H9 (cell line): ENCODE results near the gene USP47. TPM values are rescaled to one million over a fixed set of nuclear protein-coding genes. Genes with fewer than 3 reads are reported as not detected.

Experiments
- DNase-seq: peaks from one replicate; pipeline ENCODE4 v3.0.0-alpha.2; 2017
- H2AFZ ChIP-seq: one replicate; pipeline ENCODE4 v1.6.1; 2013; ENCODE audit warnings: mild to moderate bottlenecking, low read length, control low read depth, moderate library complexity
- H2AK5ac ChIP-seq: 2 replicates; pipeline ENCODE4 v1.6.1; 2013; ENCODE audit warnings: low read length, control low read depth, mixed read lengths; ENCODE audit not compliant: insufficient read length
- H2BK120ac ChIP-seq: one replicate; pipeline ENCODE4 v1.6.1; 2013; ENCODE audit warnings: low read depth, mild to moderate bottlenecking, low read length, control low read depth, inconsistent platforms; ENCODE audit not compliant: poor library complexity, severe bottlenecking
- H2BK12ac ChIP-seq: 2 replicates; pipeline ENCODE4 v1.6.1; 2013; ENCODE audit warnings: low read length, control low read depth, mixed read lengths, low read depth; ENCODE audit not compliant: insufficient read length
- H2BK15ac ChIP-seq: 2 replicates; pipeline ENCODE4 v1.6.1; 2013; ENCODE audit warnings: low read depth, low read length, control low read depth
- H2BK20ac ChIP-seq: one replicate; pipeline ENCODE4 v1.6.1; 2013; ENCODE audit warnings: low read depth, mild to moderate bottlenecking, low read length, control low read depth, inconsistent platforms; ENCODE audit not compliant: poor library complexity, severe bottlenecking
- H2BK5ac ChIP-seq: 2 replicates; pipeline ENCODE4 v1.6.1; 2013; ENCODE audit warnings: low read length, control low read depth, mixed read lengths; ENCODE audit not compliant: insufficient read length
- H3K14ac ChIP-seq: 2 replicates; pipeline ENCODE4 v1.6.1; 2013; ENCODE audit warnings: low read length, control low read depth; ENCODE audit not compliant: insufficient read depth
- H3K18ac ChIP-seq: 2 replicates; pipeline ENCODE4 v1.6.1; 2013; ENCODE audit warnings: low read depth, mild to moderate bottlenecking, mixed read lengths, low read length, control low read depth; ENCODE audit not compliant: insufficient read length
- H3K23ac ChIP-seq: 2 replicates; pipeline ENCODE4 v1.6.1; 2013; ENCODE audit warnings: low read length, control low read depth, mixed read lengths, low read depth; ENCODE audit not compliant: insufficient read length
- H3K23me2 ChIP-seq: 2 replicates; pipeline ENCODE4 v1.6.1; 2013; ENCODE audit warnings: low read depth, mild to moderate bottlenecking, mixed read lengths, low read length, control low read depth; ENCODE audit not compliant: insufficient read length, poor library complexity, severe bottlenecking
- H3K27ac ChIP-seq: 2 replicates; pipeline ENCODE4 v1.5.1; 2013; ENCODE audit warnings: low read length, control low read depth, mixed read lengths, low read depth; ENCODE audit not compliant: insufficient read length
- H3K27me3 ChIP-seq: 2 replicates; pipeline ENCODE4 v1.6.1; 2013; ENCODE audit warnings: low read length, control low read depth, inconsistent platforms; ENCODE audit not compliant: insufficient read depth
- H3K4ac ChIP-seq: 2 replicates; pipeline ENCODE4 v1.6.1; 2013; ENCODE audit warnings: low read depth, mild to moderate bottlenecking, control low read depth, inconsistent platforms, low read length, moderate library complexity
- H3K4me1 ChIP-seq: 2 replicates; pipeline ENCODE4 v1.6.1; 2013; ENCODE audit warnings: low read length, control low read depth, inconsistent platforms; ENCODE audit not compliant: insufficient read depth
- H3K4me2 ChIP-seq: 2 replicates; pipeline ENCODE4 v1.6.1; 2013; ENCODE audit warnings: low read length, control low read depth, mixed read lengths; ENCODE audit not compliant: insufficient read length, insufficient read depth
- H3K56ac ChIP-seq: 2 replicates; pipeline ENCODE4 v1.6.1; 2013; ENCODE audit warnings: low read depth, mild to moderate bottlenecking, mixed read lengths, low read length, control low read depth; ENCODE audit not compliant: insufficient read length
- H3K79me1 ChIP-seq: 2 replicates; pipeline ENCODE4 v1.6.1; 2013; ENCODE audit warnings: low read depth, mild to moderate bottlenecking, moderate library complexity, low read length, control low read depth, inconsistent platforms; ENCODE audit not compliant: insufficient read depth, poor library complexity, severe bottlenecking
- H3K79me2 ChIP-seq: 2 replicates; pipeline ENCODE4 v1.6.1; 2013; ENCODE audit warnings: low read length, control low read depth, inconsistent platforms; ENCODE audit not compliant: insufficient read depth
- H3K9ac ChIP-seq: 2 replicates; pipeline ENCODE4 v1.6.1; 2013; ENCODE audit warnings: low read length, control low read depth, mixed read lengths; ENCODE audit not compliant: insufficient read length; ENCODE audit errors: extremely low read depth
- H3K9me3 ChIP-seq: one replicate; pipeline ENCODE4 v1.6.1; 2013; ENCODE audit warnings: low read depth, low read length, inconsistent platforms; ENCODE audit not compliant: control insufficient read depth
- H3T11ph ChIP-seq: one replicate; pipeline ENCODE4 v1.6.1; 2013; ENCODE audit warnings: mild to moderate bottlenecking, low read length, control low read depth, inconsistent platforms
- H4K20me1 ChIP-seq: one replicate; pipeline ENCODE4 v1.6.1; 2013; ENCODE audit not compliant: control insufficient read depth, insufficient read length, insufficient read depth
- H4K5ac ChIP-seq: 2 replicates; pipeline ENCODE4 v1.6.1; 2013; ENCODE audit warnings: low read depth, mild to moderate bottlenecking, mixed read lengths, low read length, control low read depth; ENCODE audit not compliant: insufficient read length
- H4K8ac ChIP-seq: replicated peaks from 2 replicates; pipeline ENCODE4 v1.6.1; 2013; ENCODE audit warnings: low read length, control low read depth, mixed read lengths, low read depth; ENCODE audit not compliant: insufficient read length
- H4K91ac ChIP-seq: 2 replicates; pipeline ENCODE4 v1.6.1; 2013; ENCODE audit warnings: low read depth, mild to moderate bottlenecking, moderate library complexity, mixed read lengths, low read length, control low read depth; ENCODE audit not compliant: insufficient read length
- H3K27ac Mint-ChIP-seq, 3 experiments: 2 replicates in 2 of 3; 3 replicates in 1 of 3; pipeline ENCODE4 v1.8.0; 2020 to 2021; ENCODE audit warnings: mixed read lengths in 3 of 3, mild to moderate bottlenecking in 1 of 3, moderate library complexity in 1 of 3
- H3K27me3 Mint-ChIP-seq: 2 replicates; pipeline ENCODE4 v1.8.0; 2021; ENCODE audit warnings: low read depth, mild to moderate bottlenecking, moderate library complexity, mixed read lengths
- H3K36me3 Mint-ChIP-seq, 3 experiments: 2 replicates in 2 of 3; 3 replicates in 1 of 3; pipeline ENCODE4 v1.8.0; 2020 to 2021; ENCODE audit warnings: low read depth in 3 of 3, mixed read lengths in 3 of 3; ENCODE audit not compliant: insufficient read depth in 1 of 3
- H3K4me1 Mint-ChIP-seq, 2 experiments: 2 replicates each; pipeline ENCODE4 v1.8.0; 2020; ENCODE audit warnings: mixed read lengths in 2 of 2
- H3K4me3 Mint-ChIP-seq, 2 experiments: 2 replicates in 1 of 2; 3 replicates in 1 of 2; pipeline ENCODE4 v1.8.0; 2020 to 2021; ENCODE audit warnings: mild to moderate bottlenecking in 2 of 2, mixed read lengths in 2 of 2, moderate library complexity in 1 of 2
- H3K9me3 Mint-ChIP-seq, 2 experiments: 2 replicates in 1 of 2; 3 replicates in 1 of 2; pipeline ENCODE4 v1.8.0; 2020; ENCODE audit warnings: mild to moderate bottlenecking in 2 of 2, mixed read lengths in 2 of 2, moderate library complexity in 1 of 2
- WGBS: extraction: QIAGEN DNeasy Blood & Tissue Kit; methylation state at CpG from one replicate; pipeline ENCODE4 v1.1.7; 2013; ENCODE audit warnings: missing lambda C conversion rate, low lambda C conversion rate, mixed read lengths; ENCODE audit not compliant: insufficient read length; ENCODE audit errors: extremely low coverage; 5-methylcytosine and 5-hydroxymethylcytosine counted together
- total RNA-seq: library from RNA; stranded (reverse); gene quantifications from 2 replicates; pipeline ENCODE4 v1.2.1, GENCODE V29; 2021
- TF ChIP-seq, protein P1 (sequence below): fragments of 200-600 bp; sonication (generic); conservative IDR thresholded peaks from 3 replicates; pipeline ENCODE4 v1.8.0; 2021; ENCODE audit warnings: antibody characterized with exemption, mild to moderate bottlenecking

USP47 gene
- total RNA-seq, 1 experiment from 2014 or later, result 26.7 TPM

DNA sequence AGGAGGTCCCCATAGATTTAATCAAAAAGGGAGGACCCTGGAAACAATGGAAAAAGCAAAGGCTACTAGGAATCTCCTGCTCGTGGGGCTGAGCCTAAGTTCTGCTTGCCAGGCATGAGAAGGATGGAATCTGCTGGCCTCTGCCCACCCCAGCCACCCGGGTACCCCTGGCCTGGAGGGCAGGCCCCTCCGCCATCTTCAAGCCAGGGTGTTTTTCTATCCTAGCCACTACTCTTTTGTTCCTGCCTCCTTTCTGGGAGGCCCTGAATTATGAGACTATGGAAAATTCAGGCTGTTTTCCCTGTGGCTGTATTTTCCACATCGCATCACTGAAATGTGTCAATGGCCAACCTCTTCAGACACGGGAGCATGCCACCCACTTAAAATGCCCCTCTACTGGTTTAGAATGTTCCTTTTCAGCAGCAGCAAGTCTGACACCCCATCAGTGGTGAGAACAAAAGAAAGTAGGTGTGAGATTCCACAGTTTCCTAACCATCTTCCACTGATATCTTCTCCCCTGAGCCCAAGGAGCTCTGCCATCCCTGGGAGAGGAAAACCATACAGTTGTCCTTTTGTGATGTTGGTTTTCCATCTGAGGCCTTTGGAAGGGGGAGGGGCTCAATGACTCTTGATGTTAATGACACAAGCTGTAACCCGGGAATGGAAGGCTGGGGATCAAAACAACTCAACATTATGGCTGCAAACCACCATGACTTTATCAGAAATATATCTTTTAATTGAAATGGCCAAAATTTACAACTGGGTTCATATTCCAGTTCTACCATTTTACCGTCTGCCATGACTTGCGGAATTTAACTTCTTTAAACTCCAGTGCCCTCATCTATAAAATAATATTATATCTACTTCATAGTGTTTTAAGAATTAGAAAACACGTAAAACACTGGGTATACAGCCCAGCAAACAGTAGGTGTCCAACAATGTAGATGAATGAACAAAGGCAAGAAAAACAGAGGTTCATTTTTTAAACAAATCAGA is 144.5 kb downstream of the USP47 start:
- H4K8ac ChIP-seq, result no peak overlapping the region
- DNase-seq, result peak; percentile 12
- TF ChIP-seq, protein P1, sequence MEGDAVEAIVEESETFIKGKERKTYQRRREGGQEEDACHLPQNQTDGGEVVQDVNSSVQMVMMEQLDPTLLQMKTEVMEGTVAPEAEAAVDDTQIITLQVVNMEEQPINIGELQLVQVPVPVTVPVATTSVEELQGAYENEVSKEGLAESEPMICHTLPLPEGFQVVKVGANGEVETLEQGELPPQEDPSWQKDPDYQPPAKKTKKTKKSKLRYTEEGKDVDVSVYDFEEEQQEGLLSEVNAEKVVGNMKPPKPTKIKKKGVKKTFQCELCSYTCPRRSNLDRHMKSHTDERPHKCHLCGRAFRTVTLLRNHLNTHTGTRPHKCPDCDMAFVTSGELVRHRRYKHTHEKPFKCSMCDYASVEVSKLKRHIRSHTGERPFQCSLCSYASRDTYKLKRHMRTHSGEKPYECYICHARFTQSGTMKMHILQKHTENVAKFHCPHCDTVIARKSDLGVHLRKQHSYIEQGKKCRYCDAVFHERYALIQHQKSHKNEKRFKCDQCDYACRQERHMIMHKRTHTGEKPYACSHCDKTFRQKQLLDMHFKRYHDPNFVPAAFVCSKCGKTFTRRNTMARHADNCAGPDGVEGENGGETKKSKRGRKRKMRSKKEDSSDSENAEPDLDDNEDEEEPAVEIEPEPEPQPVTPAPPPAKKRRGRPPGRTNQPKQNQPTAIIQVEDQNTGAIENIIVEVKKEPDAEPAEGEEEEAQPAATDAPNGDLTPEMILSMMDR, result no peak
- Mint-ChIP-seq H3K4me3 (no peak overlapping the region), H3K27ac (no peak overlapping the region; a peak in 1 of 7 replicates), H3K36me3 (peaks cover 0 to 8% (median 5%) of the 10 kb centered on the region in 3 experiments; a peak in 6 of 7 replicates), H3K27me3 (no peaks in the 10 kb centered on the region), H3K9me3 (no peaks in the 10 kb centered on the region), H3K4me1 (peaks cover 16 to 17% of the 10 kb centered on the region in 2 experiments)
- H3K27me3 ChIP-seq, result no peaks in the 10 kb centered on the region
- H2BK5ac ChIP-seq, result no peak overlapping the region
- no peaks in the 10 kb centered on the region for H3K23me2 ChIP-seq
- H3K9ac ChIP-seq, result no peak overlapping the region
- no peak overlapping the region for H2BK120ac ChIP-seq
- H3K4me2 ChIP-seq, result peak overlapping the region; percentile 8
- no peak overlapping the region for H3K4ac ChIP-seq
- peaks cover 3% of the 10 kb centered on the region; the same call in 1 of the 2 replicates for H3K4me1 ChIP-seq
- H3K27ac ChIP-seq, result no peak overlapping the region
- no peaks in the 10 kb centered on the region for H3K79me1 ChIP-seq
- H3K79me2 ChIP-seq, result no peaks in the 10 kb centered on the region
- H4K20me1 ChIP-seq, result no peaks in the 10 kb centered on the region
- no peak overlapping the region for H2BK20ac ChIP-seq
- H2AK5ac ChIP-seq, result no peak overlapping the region
- H2BK12ac ChIP-seq, result no peak overlapping the region
- no peak overlapping the region for H3K14ac ChIP-seq
- no peak overlapping the region for H4K91ac ChIP-seq
- no peak overlapping the region for H4K5ac ChIP-seq
- no peak overlapping the region for H2AFZ ChIP-seq
- no peaks in the 10 kb centered on the region for H3K9me3 ChIP-seq
- no peak overlapping the region for H3K18ac ChIP-seq
- H3K23ac ChIP-seq, result no peak overlapping the region
- no CpG with 5 or more reads among the region's 9 CpGs for WGBS
- H2BK15ac ChIP-seq, result no peak overlapping the region
- no peak overlapping the region for H3K56ac ChIP-seq
- no peak overlapping the region for H3T11ph ChIP-seq
